KBM-7 (cell line): ENCODE results near the gene CCDC183.
"Not testable (repeated sequence)": the region's sequence is repeated elsewhere in the genome, so short reads cannot be mapped to it uniquely, and the experiment has no call there.

Experiments
- DNase-seq: peaks from one replicate; pipeline ENCODE4 v3.0.0-alpha.2; 2015
- in situ Hi-C: fragments of 300-500 bp; cut with MboI; formaldehyde crosslinking; loops from 2 replicates; pipeline ENCODE4 v1.14.3; 2020; ENCODE audit warnings: low sequenced_read_pairs, low pct_unique_long_range_greater_than_20kb, mixed read lengths

The CCDC183 gene

GRCh38 chr9:136777359-136777758, 18.8 kb upstream of the CCDC183 start:
- in situ Hi-C loops: no loop called here
- DNase-seq: no peak

GRCh38 chr9:136779808-136780207, 16.3 kb upstream of the CCDC183 start:
- in situ Hi-C loops: no loop called here

GRCh38 chr9:136782452-136782851, 13.7 kb upstream of the CCDC183 start:
- in situ Hi-C loops: no loop called here
- DNase-seq: no peak

More at GRCh38 chr9:136779808-136780207, 16.3 kb upstream of the CCDC183 start:
- no peak for DNase-seq

- in situ Hi-C loops: no loop called here
- peak; percentile 54 for DNase-seq
Measured at GRCh38 chr9:136784249-136784996, 11.7 kb upstream of the CCDC183 start.

GRCh38 chr9:136784997-136785361, 11.2 kb upstream of the CCDC183 start:
- no peak for DNase-seq
- in situ Hi-C loops: no loop called here

- in situ Hi-C loops, DNase-seq: not testable (repeated sequence)
Measured at GRCh38 chr9:136785565-136786355, 10.4 kb upstream of the CCDC183 start.

- in situ Hi-C loops: no loop called here
Measured at GRCh38 chr9:136786451-136786850, 9.7 kb upstream of the CCDC183 start.

GRCh38 chr9:136786983-136787382, 9.2 kb upstream of the CCDC183 start:
- DNase-seq, in situ Hi-C loops: not testable (repeated sequence)

More at GRCh38 chr9:136786451-136786850, 9.7 kb upstream of the CCDC183 start:
- no peak for DNase-seq

GRCh38 chr9:136787690-136788400, 8.3 kb upstream of the CCDC183 start:
- in situ Hi-C loops: no loop called here

GRCh38 chr9:136788644-136789522, 7.3 kb upstream of the CCDC183 start:
- in situ Hi-C loops, DNase-seq: not testable (repeated sequence)

More at GRCh38 chr9:136787690-136788400, 8.3 kb upstream of the CCDC183 start:
- DNase-seq: peak; percentile 80

- in situ Hi-C loops: no loop called here
- DNase-seq: no peak
Measured at GRCh38 chr9:136789523-136789937, 6.6 kb upstream of the CCDC183 start.

- peak; percentile 98 for DNase-seq
Measured at GRCh38 chr9:136790640-136791515, 5.3 kb upstream of the CCDC183 start, which contains the start of gene TMEM141. Gene TMEM141, plus strand, starts transcription at chr9:136791344. Its CDS starts 27 bp downstream, at chr9:136791371.

GRCh38 chr9:136791516-136792276, 4.4 kb upstream of the CCDC183 start:
- in situ Hi-C loops: no loop called here
- DNase-seq: peak; percentile 72

More at GRCh38 chr9:136790640-136791515, 5.3 kb upstream of the CCDC183 start, which contains the start of gene TMEM141:
- in situ Hi-C loops: no loop called here

- in situ Hi-C loops: no loop called here
- no peak for DNase-seq
Measured at GRCh38 chr9:136792321-136793085, 3.6 kb upstream of the CCDC183 start.

- no peak for DNase-seq
- in situ Hi-C loops: no loop called here
Measured at GRCh38 chr9:136793086-136793946, 2.8 kb upstream of the CCDC183 start.
